ENCODE data around the gene PLCZ1.

Gene PLCZ1

GRCh38 chr12:18655351-18655750, 82.5 kb downstream of the PLCZ1 start:
- H3K4me3 ChIP-seq (ENCODE audit: low read depth, low read length): no peak overlapping the region
- DNase-seq (ENCODE audit: low read depth): no peak
- no peak for TF ChIP-seq CTCF (conservative IDR thresholded peaks at IDR 0.05; ENCODE audit: low read depth, low read length)

- no peak overlapping the region for H3K4me3 ChIP-seq (ENCODE audit: low read depth, low read length)
- no peak for DNase-seq (ENCODE audit: low read depth)
- TF ChIP-seq CTCF (conservative IDR thresholded peaks at IDR 0.05; ENCODE audit: low read depth, low read length): no peak
These were observed 84.3 kb downstream of the PLCZ1 start for GRCh38 chr12:18653465-18653864.

GRCh38 chr12:18652596-18652995, 85.2 kb downstream of the PLCZ1 start:
- DNase-seq (ENCODE audit: low read depth): no peak
- H3K4me3 ChIP-seq (ENCODE audit: low read depth, low read length): no peak overlapping the region
- no peak for TF ChIP-seq CTCF (conservative IDR thresholded peaks at IDR 0.05; ENCODE audit: low read depth, low read length)

GRCh38 chr12:18651525-18651924, 86.3 kb downstream of the PLCZ1 start:
- no peak for DNase-seq (ENCODE audit: low read depth)
- H3K4me3 ChIP-seq (ENCODE audit: low read depth, low read length): no peak overlapping the region
- TF ChIP-seq CTCF (conservative IDR thresholded peaks at IDR 0.05; ENCODE audit: low read depth, low read length): no peak

- DNase-seq (ENCODE audit: low read depth): no peak
- H3K4me3 ChIP-seq (ENCODE audit: low read depth, low read length): no peak overlapping the region
- TF ChIP-seq CTCF (conservative IDR thresholded peaks at IDR 0.05; ENCODE audit: low read depth, low read length): no peak
These were observed 91.4 kb downstream of the PLCZ1 start for GRCh38 chr12:18646286-18646890.

- DNase-seq (ENCODE audit: low read depth): no peak
- no peak for TF ChIP-seq CTCF (conservative IDR thresholded peaks at IDR 0.05; ENCODE audit: low read depth, low read length)
- H3K4me3 ChIP-seq (ENCODE audit: low read depth, low read length): no peak overlapping the region
These were observed 93.2 kb downstream of the PLCZ1 start for GRCh38 chr12:18644564-18644963.

- DNase-seq (ENCODE audit: low read depth): peak; percentile 77
- TF ChIP-seq CTCF (conservative IDR thresholded peaks at IDR 0.05; ENCODE audit: low read depth, low read length): no peak
- H3K4me3 ChIP-seq (ENCODE audit: low read depth, low read length): no peak overlapping the region
These were observed 94.1 kb downstream of the PLCZ1 start for GRCh38 chr12:18643681-18644080.
